Type B pancreatic cell (in vitro differentiated cells): ENCODE results near the gene MRTFA. TPM values are rescaled to one million over a fixed set of nuclear protein-coding genes. Genes with fewer than 3 reads are reported as not detected.

Experiments
- DNase-seq: peaks from one replicate; pipeline ENCODE4 v3.0.0; 2021; ENCODE audit warnings: mixed read lengths; ENCODE audit not compliant: unreplicated experiment; ENCODE audit errors: extremely low spot score
- H3K27ac Mint-ChIP-seq: 2 replicates; pipeline ENCODE4 v1.8.0; 2021; ENCODE audit warnings: mild to moderate bottlenecking, mixed read lengths
- H3K27me3 Mint-ChIP-seq: 2 replicates; pipeline ENCODE4 v1.8.0; 2021; ENCODE audit warnings: mixed read lengths
- H3K36me3 Mint-ChIP-seq: 2 replicates; pipeline ENCODE4 v1.8.0; 2021; ENCODE audit warnings: mixed read lengths
- H3K4me1 Mint-ChIP-seq: one replicate; pipeline ENCODE4 v1.8.0; 2021; ENCODE audit warnings: mixed read lengths; ENCODE audit not compliant: unreplicated experiment
- H3K4me3 Mint-ChIP-seq: 2 replicates; pipeline ENCODE4 v1.8.0; 2021; ENCODE audit warnings: mild to moderate bottlenecking, mixed read lengths
- H3K9me3 Mint-ChIP-seq: 2 replicates; pipeline ENCODE4 v1.8.0; 2021; ENCODE audit warnings: mixed read lengths
- total RNA-seq: library from RNA; stranded (reverse); gene quantifications from 2 replicates; pipeline ENCODE4 v1.2.1, GENCODE V29; 2021; ENCODE audit warnings: low replicate concordance
- TF ChIP-seq, protein P1 (sequence below): fragments of 200-600 bp; sonication (generic); conservative IDR thresholded peaks from 2 replicates; pipeline ENCODE4 v1.5.0; 2021; ENCODE audit warnings: antibody characterized with exemption, mild to moderate bottlenecking

The MRTFA gene
- total RNA-seq, 1 donor from 2014 or later = 49.8 TPM

DNA sequence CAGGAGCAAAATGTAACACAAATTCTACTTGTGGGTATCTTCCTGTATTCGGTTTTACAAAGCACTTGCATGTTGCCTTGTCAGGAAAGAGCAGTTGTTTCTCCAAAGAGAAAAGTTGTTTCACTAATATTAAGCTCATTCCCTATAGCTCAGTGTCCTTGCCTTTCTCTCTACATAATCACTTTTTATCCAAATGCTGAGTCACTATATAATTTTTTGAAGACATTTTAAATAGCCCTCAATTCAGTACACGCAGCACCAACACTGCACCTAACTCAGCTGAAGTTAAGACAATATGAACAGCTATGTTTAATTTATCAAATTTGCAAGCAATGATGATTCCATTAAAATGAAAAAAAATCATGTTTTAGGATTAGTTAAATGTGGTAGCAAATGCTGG lies 14.5 kb upstream of the MRTFA start:
- Mint-ChIP-seq H3K27me3 (no peaks in the 10 kb centered on the region), H3K9me3 (no peaks in the 10 kb centered on the region), H3K4me1 (peaks cover 29% of the 10 kb centered on the region), H3K27ac (peak overlapping the region; percentile 39), H3K4me3 (no peak overlapping the region), H3K36me3 (no peaks in the 10 kb centered on the region)
- no peak for DNase-seq
- TF ChIP-seq, protein P1, sequence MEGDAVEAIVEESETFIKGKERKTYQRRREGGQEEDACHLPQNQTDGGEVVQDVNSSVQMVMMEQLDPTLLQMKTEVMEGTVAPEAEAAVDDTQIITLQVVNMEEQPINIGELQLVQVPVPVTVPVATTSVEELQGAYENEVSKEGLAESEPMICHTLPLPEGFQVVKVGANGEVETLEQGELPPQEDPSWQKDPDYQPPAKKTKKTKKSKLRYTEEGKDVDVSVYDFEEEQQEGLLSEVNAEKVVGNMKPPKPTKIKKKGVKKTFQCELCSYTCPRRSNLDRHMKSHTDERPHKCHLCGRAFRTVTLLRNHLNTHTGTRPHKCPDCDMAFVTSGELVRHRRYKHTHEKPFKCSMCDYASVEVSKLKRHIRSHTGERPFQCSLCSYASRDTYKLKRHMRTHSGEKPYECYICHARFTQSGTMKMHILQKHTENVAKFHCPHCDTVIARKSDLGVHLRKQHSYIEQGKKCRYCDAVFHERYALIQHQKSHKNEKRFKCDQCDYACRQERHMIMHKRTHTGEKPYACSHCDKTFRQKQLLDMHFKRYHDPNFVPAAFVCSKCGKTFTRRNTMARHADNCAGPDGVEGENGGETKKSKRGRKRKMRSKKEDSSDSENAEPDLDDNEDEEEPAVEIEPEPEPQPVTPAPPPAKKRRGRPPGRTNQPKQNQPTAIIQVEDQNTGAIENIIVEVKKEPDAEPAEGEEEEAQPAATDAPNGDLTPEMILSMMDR = no peak

DNA sequence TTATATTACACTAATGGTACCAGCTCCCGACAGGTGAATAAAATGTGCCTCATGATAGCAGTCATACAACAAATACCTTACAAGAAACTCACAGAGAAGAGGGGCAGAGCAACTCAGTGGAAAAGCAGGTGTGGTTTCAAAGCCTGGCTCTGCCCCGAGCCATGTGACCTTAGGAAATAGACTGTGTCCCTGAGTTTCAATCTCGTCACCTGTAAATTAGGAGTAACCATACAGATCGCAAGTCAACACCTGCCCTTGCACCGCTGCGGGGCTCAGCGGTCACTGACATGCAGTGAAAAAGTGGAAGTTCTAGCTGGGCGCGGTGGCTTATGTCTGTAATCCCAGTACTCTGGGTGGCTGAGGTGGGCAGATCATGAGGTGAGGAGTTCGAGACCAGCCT lies 11.9 kb upstream of the MRTFA start:
- DNase-seq = no peak
- Mint-ChIP-seq H3K36me3 (no peaks in the 10 kb centered on the region), H3K4me3 (no peak overlapping the region), H3K9me3 (no peaks in the 10 kb centered on the region), H3K27ac (peak overlapping the region; percentile 66), H3K27me3 (no peaks in the 10 kb centered on the region), H3K4me1 (peaks cover 27% of the 10 kb centered on the region)
- TF ChIP-seq, protein P1 = no peak

DNA sequence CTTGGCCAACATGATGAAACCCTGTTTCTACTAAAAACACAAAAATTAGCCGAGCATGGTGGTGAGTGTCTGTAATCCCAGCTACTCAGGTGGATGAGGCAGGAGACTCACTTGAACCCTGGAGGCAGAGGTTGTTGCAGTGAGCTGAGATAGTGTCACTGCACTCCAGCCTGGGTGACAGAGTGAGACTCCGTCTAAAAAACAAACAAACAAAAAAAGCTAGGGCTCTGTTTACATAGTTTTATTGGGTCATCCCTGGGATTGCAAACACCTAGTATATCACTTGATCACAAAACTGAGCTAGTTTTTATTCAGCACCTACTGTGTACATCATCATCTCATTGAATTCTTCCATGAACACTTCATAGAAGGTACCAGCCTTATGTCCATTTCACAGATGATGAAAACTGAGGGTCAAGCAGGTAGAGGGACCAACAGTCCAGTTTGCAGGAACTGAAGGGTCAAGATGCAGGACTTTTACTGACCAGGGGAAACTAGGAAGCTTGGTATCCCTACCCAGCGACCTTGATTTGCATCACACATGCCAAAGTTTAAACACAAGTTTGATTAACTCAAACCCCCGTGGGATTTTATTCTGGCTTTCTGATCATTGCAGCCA lies 9.2 kb upstream of the MRTFA start:
- Mint-ChIP-seq H3K36me3 (no peaks in the 10 kb centered on the region), H3K27me3 (no peaks in the 10 kb centered on the region), H3K27ac (peak overlapping the region; percentile 84), H3K4me1 (peaks cover 15% of the 10 kb centered on the region), H3K4me3 (no peak overlapping the region), H3K9me3 (no peaks in the 10 kb centered on the region)
- TF ChIP-seq, protein P1 = no peak
- DNase-seq = no peak

DNA sequence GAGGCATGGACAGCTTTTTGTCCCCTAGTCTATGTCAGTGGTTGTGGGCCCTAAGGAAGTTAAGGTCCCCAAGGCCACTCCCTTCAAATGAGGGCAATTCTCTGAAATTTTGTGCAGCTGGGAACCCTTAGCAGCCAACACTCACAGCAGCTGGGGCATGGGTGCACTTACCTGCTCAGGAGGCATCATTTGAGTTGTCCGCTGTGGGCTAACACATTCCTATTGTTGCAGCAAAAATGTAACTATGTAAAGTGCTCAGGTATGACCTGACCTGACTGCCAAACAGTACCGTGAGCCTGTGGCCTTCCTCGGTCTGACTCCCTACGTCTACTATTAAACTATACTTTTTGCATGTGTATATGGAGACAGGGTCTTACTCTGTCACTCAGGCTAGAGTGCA lies 5.8 kb upstream of the MRTFA start:
- H3K36me3 Mint-ChIP-seq = no peaks in the 10 kb centered on the region
- TF ChIP-seq, protein P1 = no peak
- H3K4me1 Mint-ChIP-seq = peaks cover 15% of the 10 kb centered on the region

DNA sequence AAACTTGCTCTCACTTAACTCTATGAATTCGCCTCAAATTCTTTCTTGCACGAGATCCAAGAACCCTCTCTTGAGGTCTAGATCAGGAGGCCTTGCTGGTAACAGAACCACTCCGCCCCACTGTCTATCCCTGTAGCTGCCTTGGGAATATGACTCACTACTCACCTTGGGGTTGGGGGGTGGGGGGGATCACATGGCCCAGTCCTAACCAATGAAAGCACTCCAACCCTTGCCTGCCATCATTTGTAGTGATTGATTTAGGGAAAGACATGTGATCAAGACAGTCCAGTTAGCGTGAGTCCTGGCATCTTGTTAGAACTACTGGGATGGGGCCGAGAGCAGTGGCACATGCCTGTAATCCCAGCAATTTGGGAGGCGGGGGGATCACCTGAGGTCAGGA lies 4.8 kb upstream of the MRTFA start:
- H3K4me1 Mint-ChIP-seq = peaks cover 14% of the 10 kb centered on the region
- H3K36me3 Mint-ChIP-seq = no peaks in the 10 kb centered on the region
- peaks cover 3% of the 10 kb centered on the region for H3K9me3 Mint-ChIP-seq
- no peaks in the 10 kb centered on the region for H3K27me3 Mint-ChIP-seq
- TF ChIP-seq, protein P1 = no peak
- no peak overlapping the region for H3K27ac Mint-ChIP-seq
- no peak overlapping the region for H3K4me3 Mint-ChIP-seq
- no peak for DNase-seq

More for the DNA sequence above, 5.8 kb upstream of the MRTFA start:
- no peak for DNase-seq
- H3K9me3 Mint-ChIP-seq = peaks cover 3% of the 10 kb centered on the region
- H3K4me3 Mint-ChIP-seq = no peak overlapping the region
- H3K27me3 Mint-ChIP-seq = no peaks in the 10 kb centered on the region
- H3K27ac Mint-ChIP-seq = no peak overlapping the region
